ENCODE data around the gene MTCL1. TPM values are rescaled to one million over a fixed set of nuclear protein-coding genes. Genes with fewer than 3 reads are reported as not detected.

The MTCL1 gene
- total RNA-seq, 3 donors from 2014 or later (not counting 1 experiment from before 2014, with no cell fraction given), result 0.38 to 1.5 (median 0.43) TPM

DNA sequence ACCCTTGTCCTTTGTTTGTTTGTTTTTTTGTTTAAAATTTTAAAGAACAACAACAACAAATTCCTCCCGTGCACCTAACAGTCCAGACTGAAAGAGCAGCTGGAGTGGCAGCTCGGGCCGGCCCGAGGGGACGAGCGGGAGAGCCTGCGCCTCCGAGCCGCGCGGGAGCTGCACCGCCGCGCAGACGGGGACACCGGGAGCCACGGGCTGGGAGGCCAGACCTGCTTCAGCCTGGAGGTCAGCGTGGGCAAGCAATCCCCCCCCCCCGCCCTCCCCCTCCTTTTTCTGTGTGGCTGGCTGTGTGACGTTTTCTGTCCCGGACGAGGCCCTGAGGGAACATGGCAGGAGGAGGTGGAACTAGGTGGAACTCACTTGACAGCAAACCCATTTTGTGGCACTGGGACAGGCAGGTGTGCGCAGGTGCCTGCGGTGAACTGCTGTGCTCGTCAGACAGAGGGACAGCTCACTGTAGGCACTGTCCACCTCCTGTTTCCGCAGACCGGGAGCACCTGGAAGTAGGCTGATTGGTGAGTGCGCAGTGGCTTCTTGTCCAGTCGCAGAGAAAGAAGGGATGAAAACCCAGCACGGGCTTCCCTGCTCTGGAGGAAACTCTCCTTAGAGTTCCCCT, 80.6 kb downstream of the MTCL1 start:
- Mint-ChIP-seq H3K4me1 (no peaks in the 10 kb centered on the region), H3K9me3 (no peaks in the 10 kb centered on the region), H3K27ac (no peak overlapping the region), H3K4me3 (no peak overlapping the region), H3K27me3 (ENCODE audit: low read depth in 2 of 2) (no peaks in the 10 kb centered on the region), H3K36me3 (no peaks in the 10 kb centered on the region)
- H3K4me3 ChIP-seq (ENCODE audit: low read length), result no peak overlapping the region
- no peaks in the 10 kb centered on the region for H3K27me3 ChIP-seq (ENCODE audit: control insufficient read depth, insufficient read depth, low read length)
- no peaks in the 10 kb centered on the region for H3K4me1 ChIP-seq (ENCODE audit: control insufficient read depth, insufficient read depth, low read length)
- ATAC-seq (no peak), DNase-seq (no peak)
- no peaks in the 10 kb centered on the region for H3K36me3 ChIP-seq (ENCODE audit: control insufficient read depth, insufficient read depth, low read length)
- TF ChIP-seq, protein P1, sequence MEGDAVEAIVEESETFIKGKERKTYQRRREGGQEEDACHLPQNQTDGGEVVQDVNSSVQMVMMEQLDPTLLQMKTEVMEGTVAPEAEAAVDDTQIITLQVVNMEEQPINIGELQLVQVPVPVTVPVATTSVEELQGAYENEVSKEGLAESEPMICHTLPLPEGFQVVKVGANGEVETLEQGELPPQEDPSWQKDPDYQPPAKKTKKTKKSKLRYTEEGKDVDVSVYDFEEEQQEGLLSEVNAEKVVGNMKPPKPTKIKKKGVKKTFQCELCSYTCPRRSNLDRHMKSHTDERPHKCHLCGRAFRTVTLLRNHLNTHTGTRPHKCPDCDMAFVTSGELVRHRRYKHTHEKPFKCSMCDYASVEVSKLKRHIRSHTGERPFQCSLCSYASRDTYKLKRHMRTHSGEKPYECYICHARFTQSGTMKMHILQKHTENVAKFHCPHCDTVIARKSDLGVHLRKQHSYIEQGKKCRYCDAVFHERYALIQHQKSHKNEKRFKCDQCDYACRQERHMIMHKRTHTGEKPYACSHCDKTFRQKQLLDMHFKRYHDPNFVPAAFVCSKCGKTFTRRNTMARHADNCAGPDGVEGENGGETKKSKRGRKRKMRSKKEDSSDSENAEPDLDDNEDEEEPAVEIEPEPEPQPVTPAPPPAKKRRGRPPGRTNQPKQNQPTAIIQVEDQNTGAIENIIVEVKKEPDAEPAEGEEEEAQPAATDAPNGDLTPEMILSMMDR (IDR thresholded peaks at IDR 0.05), result no peak
- no peak overlapping the region for H3K27ac ChIP-seq (ENCODE audit: low read length)
- 91% methylated on average over 26 of the region's 30 CpGs for WGBS (ENCODE audit: insufficient coverage)
- no peaks in the 10 kb centered on the region for H3K9me3 ChIP-seq (ENCODE audit: control insufficient read depth, insufficient read depth, low read length)
- intact Hi-C loops (cut with micrococcal nuclease), result no loop called here

GRCh38 chr18:8786483-8787370, 81.4 kb downstream of the MTCL1 start:
- intact Hi-C loops (cut with micrococcal nuclease), result no loop called here
- peak in 1 of 3 donors; percentile 51 for ATAC-seq
- WGBS (ENCODE audit: insufficient coverage), result 42% methylated on average over 17 of the region's 17 CpGs
- Histone ChIP-seq H3K4me3 (ENCODE audit: low read length) (no peak overlapping the region), H3K27me3 (ENCODE audit: control insufficient read depth, insufficient read depth, low read length) (no peaks in the 10 kb centered on the region), H3K27ac (ENCODE audit: low read length) (no peak overlapping the region), H3K36me3 (ENCODE audit: control insufficient read depth, insufficient read depth, low read length) (no peaks in the 10 kb centered on the region), H3K4me1 (ENCODE audit: control insufficient read depth, insufficient read depth, low read length) (no peaks in the 10 kb centered on the region), H3K9me3 (ENCODE audit: control insufficient read depth, insufficient read depth, low read length) (no peaks in the 10 kb centered on the region)
- Mint-ChIP-seq H3K36me3 (no peaks in the 10 kb centered on the region), H3K27ac (no peak overlapping the region), H3K4me1 (no peaks in the 10 kb centered on the region), H3K9me3 (no peaks in the 10 kb centered on the region), H3K27me3 (ENCODE audit: low read depth in 2 of 2) (no peaks in the 10 kb centered on the region), H3K4me3 (no peak overlapping the region)
- DNase-seq, result peak in 1 of 2 donors; percentile 35
- TF ChIP-seq, protein P1 (IDR thresholded peaks at IDR 0.05), result no peak

- H3K27ac Mint-ChIP-seq, result no peak overlapping the region
- no peak overlapping the region for H3K4me3 ChIP-seq (ENCODE audit: low read length)
- H3K4me3 Mint-ChIP-seq, result no peak overlapping the region
- no peaks in the 10 kb centered on the region for H3K9me3 Mint-ChIP-seq
- no peak for ATAC-seq
- no peak for DNase-seq
- H3K27me3 Mint-ChIP-seq (ENCODE audit: low read depth in 2 of 2), result no peaks in the 10 kb centered on the region
- no peaks in the 10 kb centered on the region for H3K36me3 ChIP-seq (ENCODE audit: control insufficient read depth, insufficient read depth, low read length)
- TF ChIP-seq, protein P1 (IDR thresholded peaks at IDR 0.05), result no peak
- H3K4me1 Mint-ChIP-seq, result no peaks in the 10 kb centered on the region
- no peaks in the 10 kb centered on the region for H3K36me3 Mint-ChIP-seq
- H3K4me1 ChIP-seq (ENCODE audit: control insufficient read depth, insufficient read depth, low read length), result no peaks in the 10 kb centered on the region
- no peak overlapping the region for H3K27ac ChIP-seq (ENCODE audit: low read length)
- H3K9me3 ChIP-seq (ENCODE audit: control insufficient read depth, insufficient read depth, low read length), result no peaks in the 10 kb centered on the region
- 90% methylated on average over 6 of the region's 6 CpGs for WGBS (ENCODE audit: insufficient coverage)
- intact Hi-C loops (cut with micrococcal nuclease), result no loop called here
- H3K27me3 ChIP-seq (ENCODE audit: control insufficient read depth, insufficient read depth, low read length), result no peaks in the 10 kb centered on the region
Observed at GRCh38 chr18:8787371-8787670, 82.0 kb downstream of the MTCL1 start.

Data from natural killer cell (primary cell).